Smooth muscle cell (in vitro differentiated cells): Measurements from ENCODE around the gene SLC16A10. TPM values are rescaled to one million over a fixed set of nuclear protein-coding genes. Genes with fewer than 3 reads are reported as not detected.

Experiments used
- DNase-seq: peaks from one replicate; lab custom pipeline; 2025; ENCODE audit not compliant: unreplicated experiment; lab: John Stamatoyannopoulos, UW
- H2AFZ ChIP-seq: fragments of 200-600 bp; sonication (generic); 2 replicates; pipeline ENCODE4 v1.6.0; 2016; ENCODE audit warnings: antibody characterized with exemption, low read depth, mild to moderate bottlenecking
- H3F3A ChIP-seq: fragments of 200-600 bp; sonication (generic); 2 replicates; pipeline ENCODE4 v1.6.0; 2017; ENCODE audit warnings: antibody characterized with exemption, low read depth
- H3K27ac ChIP-seq: fragments of 200-600 bp; sonication (generic); 2 replicates; pipeline ENCODE4 v1.5.1; 2016; ENCODE audit warnings: low read depth, mild to moderate bottlenecking
- H3K27me3 ChIP-seq: fragments of 200-600 bp; sonication (generic); 2 replicates; pipeline ENCODE4 v1.6.1; 2016; ENCODE audit warnings: low read depth, mild to moderate bottlenecking
- H3K36me3 ChIP-seq: fragments of 200-600 bp; sonication (generic); 2 replicates; pipeline ENCODE4 v1.5.1; 2016; ENCODE audit warnings: low read depth
- H3K4me1 ChIP-seq: fragments of 200-600 bp; sonication (generic); 2 replicates; pipeline ENCODE4 v1.5.1; 2016; ENCODE audit warnings: low read depth
- H3K4me2 ChIP-seq: fragments of 200-600 bp; sonication (generic); 2 replicates; pipeline ENCODE4 v1.6.0; 2016; ENCODE audit warnings: mild to moderate bottlenecking
- H3K4me3 ChIP-seq: fragments of 200-600 bp; sonication (generic); 2 replicates; pipeline ENCODE4 v1.5.1; 2016; ENCODE audit warnings: mild to moderate bottlenecking
- H3K79me2 ChIP-seq: fragments of 200-600 bp; sonication (generic); 2 replicates; pipeline ENCODE4 v1.6.0; 2016; ENCODE audit warnings: low read depth, mild to moderate bottlenecking
- H3K9ac ChIP-seq: fragments of 200-600 bp; sonication (generic); 2 replicates; pipeline ENCODE4 v1.6.0; 2016; ENCODE audit warnings: low read depth
- H3K9me3 ChIP-seq: fragments of 200-600 bp; sonication (generic); replicated peaks from 2 replicates; pipeline ENCODE4 v1.5.1; 2016; ENCODE audit warnings: low read depth
- H4K20me1 ChIP-seq: fragments of 200-600 bp; sonication (generic); 2 replicates; pipeline ENCODE4 v1.6.0; 2016; ENCODE audit warnings: low read depth
- WGBS: methylation state at CpG from one replicate; pipeline ENCODE4 v1.1.7; 2016; ENCODE audit warnings: low lambda C conversion rate; 5-methylcytosine and 5-hydroxymethylcytosine counted together
- polyA plus RNA-seq: library from polyadenylated mRNA; unstranded; fragments of >200 nt; fragmentation: Nextera tagmentation; extraction: Ambion mirVana; gene quantifications from 2 replicates; pipeline ENCODE4 v1.2.1, GENCODE V29; 2016
- total RNA-seq: library from RNA; depleted of rRNA; stranded (reverse); fragments of >200 nt; gene quantifications from 2 replicates; pipeline ENCODE4 v1.2.3, GENCODE V29; 2014
- TF ChIP-seq, protein P1 (sequence below): fragments of 200-600 bp; sonication (generic); IDR thresholded peaks from 2 replicates; pipeline ENCODE4 v1.5.1; 2017; ENCODE audit warnings: borderline replicate concordance, mild to moderate bottlenecking, antibody characterized with exemption; ENCODE audit not compliant: insufficient read depth, poor library complexity, severe bottlenecking

The SLC16A10 gene
- total and polyA plus RNA-seq, 2 experiments from 2014 or later: 0.87 to 1.4 TPM

DNA sequence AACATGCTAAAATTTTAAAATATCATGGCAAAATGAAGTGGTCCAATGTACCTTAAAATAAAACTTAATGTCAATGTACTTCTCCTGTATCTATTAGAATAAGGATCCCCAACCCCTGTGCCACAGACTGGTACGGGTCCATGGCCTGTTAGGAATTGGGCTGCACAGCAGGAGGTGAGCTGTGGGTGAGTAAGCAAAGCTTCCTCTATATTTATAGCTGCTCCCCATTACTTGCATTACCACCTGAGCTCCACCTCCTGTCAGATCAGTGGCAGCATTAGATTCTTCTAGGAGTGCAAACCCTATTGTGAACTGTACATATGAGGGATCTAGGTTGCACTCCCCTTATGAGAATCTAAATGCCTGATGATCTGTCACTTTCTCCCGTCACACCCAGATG is 86.0 kb downstream of the SLC16A10 start:
- Histone ChIP-seq H3F3A (no peaks in the 10 kb centered on the region), H2AFZ (no peak overlapping the region), H3K36me3 (no peaks in the 10 kb centered on the region), H3K79me2 (no peaks in the 10 kb centered on the region), H3K27ac (no peak overlapping the region), H3K4me1 (no peaks in the 10 kb centered on the region), H3K4me2 (no peak overlapping the region), H3K9me3 (no peaks in the 10 kb centered on the region), H3K9ac (no peak overlapping the region), H3K27me3 (no peaks in the 10 kb centered on the region), H4K20me1 (no peaks in the 10 kb centered on the region), H3K4me3 (no peak overlapping the region)
- no peak for DNase-seq
- WGBS: 85% methylated on average over 2 of the region's 2 CpGs
- TF ChIP-seq, protein P1, sequence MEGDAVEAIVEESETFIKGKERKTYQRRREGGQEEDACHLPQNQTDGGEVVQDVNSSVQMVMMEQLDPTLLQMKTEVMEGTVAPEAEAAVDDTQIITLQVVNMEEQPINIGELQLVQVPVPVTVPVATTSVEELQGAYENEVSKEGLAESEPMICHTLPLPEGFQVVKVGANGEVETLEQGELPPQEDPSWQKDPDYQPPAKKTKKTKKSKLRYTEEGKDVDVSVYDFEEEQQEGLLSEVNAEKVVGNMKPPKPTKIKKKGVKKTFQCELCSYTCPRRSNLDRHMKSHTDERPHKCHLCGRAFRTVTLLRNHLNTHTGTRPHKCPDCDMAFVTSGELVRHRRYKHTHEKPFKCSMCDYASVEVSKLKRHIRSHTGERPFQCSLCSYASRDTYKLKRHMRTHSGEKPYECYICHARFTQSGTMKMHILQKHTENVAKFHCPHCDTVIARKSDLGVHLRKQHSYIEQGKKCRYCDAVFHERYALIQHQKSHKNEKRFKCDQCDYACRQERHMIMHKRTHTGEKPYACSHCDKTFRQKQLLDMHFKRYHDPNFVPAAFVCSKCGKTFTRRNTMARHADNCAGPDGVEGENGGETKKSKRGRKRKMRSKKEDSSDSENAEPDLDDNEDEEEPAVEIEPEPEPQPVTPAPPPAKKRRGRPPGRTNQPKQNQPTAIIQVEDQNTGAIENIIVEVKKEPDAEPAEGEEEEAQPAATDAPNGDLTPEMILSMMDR: no peak

DNA sequence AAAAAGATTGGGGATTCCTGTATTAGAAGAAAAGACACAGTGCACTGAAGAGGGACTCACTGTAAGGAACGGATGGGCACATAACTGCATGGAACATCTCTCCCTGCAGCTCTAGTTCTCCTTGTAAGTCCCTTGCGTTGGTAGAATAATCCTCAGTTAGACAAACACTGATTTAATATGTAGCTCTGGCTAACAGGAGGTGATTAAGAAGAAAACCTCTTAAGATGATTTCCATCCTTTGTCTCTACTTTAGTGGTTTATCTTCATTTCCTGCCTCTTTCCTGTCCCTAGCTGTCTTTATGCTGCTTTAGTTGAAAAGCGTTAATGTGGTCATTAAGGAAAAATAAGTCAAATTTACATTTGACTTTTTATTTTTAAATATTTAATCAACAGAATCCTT is 86.6 kb downstream of the SLC16A10 start:
- no peaks in the 10 kb centered on the region for H3F3A ChIP-seq
- H3K9ac ChIP-seq: no peak overlapping the region
- no peaks in the 10 kb centered on the region for H3K4me1 ChIP-seq
- H3K9me3 ChIP-seq: no peaks in the 10 kb centered on the region
- WGBS: 56% methylated on average over 3 of the region's 3 CpGs
- no peaks in the 10 kb centered on the region for H4K20me1 ChIP-seq
- H3K27ac ChIP-seq: no peak overlapping the region
- H3K27me3 ChIP-seq: no peaks in the 10 kb centered on the region
- TF ChIP-seq, protein P1: no peak
- no peak for DNase-seq
- no peak overlapping the region for H2AFZ ChIP-seq
- no peak overlapping the region for H3K4me2 ChIP-seq
- H3K79me2 ChIP-seq: no peaks in the 10 kb centered on the region
- no peaks in the 10 kb centered on the region for H3K36me3 ChIP-seq
- H3K4me3 ChIP-seq: no peak overlapping the region

DNA sequence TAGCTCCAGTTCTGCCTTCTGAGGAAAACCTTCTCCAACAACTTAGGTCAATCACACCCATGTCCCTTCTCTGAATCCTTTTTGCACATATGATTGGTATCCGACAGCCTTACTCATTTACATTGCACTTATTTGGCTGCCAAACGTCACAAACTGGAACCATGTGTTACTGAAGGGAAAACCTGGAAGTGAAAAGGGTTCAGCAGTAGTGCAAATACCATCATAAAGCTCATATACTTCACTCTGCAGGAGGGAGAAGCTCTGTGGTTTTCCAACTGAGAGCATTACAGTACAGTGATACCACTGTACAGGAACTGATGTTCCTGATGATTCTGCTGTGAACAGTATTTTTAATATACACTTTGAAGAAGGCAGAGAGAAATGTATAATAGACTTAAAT is 87.8 kb downstream of the SLC16A10 start:
- WGBS: 61% methylated on average over 2 of the region's 2 CpGs
- no peaks in the 10 kb centered on the region for H3K79me2 ChIP-seq
- no peak for DNase-seq
- TF ChIP-seq, protein P1: no peak
- no peaks in the 10 kb centered on the region for H3K27me3 ChIP-seq
- H3K27ac ChIP-seq: no peak overlapping the region
- no peaks in the 10 kb centered on the region for H4K20me1 ChIP-seq
- no peak overlapping the region for H3K9ac ChIP-seq
- H3K4me2 ChIP-seq: no peak overlapping the region
- no peak overlapping the region for H3K4me3 ChIP-seq
- H3K9me3 ChIP-seq: no peaks in the 10 kb centered on the region
- no peaks in the 10 kb centered on the region for H3K4me1 ChIP-seq
- no peak overlapping the region for H2AFZ ChIP-seq
- H3K36me3 ChIP-seq: no peaks in the 10 kb centered on the region
- no peaks in the 10 kb centered on the region for H3F3A ChIP-seq

DNA sequence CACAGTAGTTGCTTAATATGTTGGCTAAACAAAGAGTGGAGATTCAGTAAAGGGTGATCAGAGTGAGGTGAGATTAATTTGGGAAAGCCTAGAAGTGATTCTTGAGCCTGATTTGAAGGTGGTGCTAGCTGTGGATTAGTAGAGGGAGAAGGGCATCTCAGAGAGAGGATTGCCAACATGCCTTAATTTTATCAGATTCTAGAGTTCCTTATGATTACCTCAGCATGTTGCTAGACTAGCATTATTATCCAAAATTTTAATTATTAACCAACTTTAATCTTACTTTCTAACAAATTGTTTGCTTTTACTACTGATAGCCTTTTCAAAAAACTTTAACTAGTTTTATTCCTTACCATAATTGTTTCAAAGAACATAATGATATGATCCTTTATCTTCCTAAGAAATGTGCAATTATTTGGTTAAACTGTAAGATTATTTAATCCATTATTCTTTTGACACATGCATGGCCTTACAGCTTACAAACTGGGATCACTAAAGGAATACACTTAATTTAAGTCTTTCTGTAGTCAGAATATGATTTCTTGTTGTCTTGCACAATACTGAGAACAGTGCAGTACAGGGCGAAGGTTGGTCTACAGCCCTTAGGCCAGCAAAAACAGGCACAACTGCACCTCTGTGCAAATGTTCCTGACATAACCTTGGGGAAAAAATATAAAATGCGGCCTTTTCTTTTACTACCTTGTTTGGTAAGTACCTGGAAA is 88.9 kb downstream of the SLC16A10 start:
- no peak overlapping the region for H2AFZ ChIP-seq
- no peaks in the 10 kb centered on the region for H3K36me3 ChIP-seq
- H3K9ac ChIP-seq: no peak overlapping the region
- H3K27me3 ChIP-seq: no peaks in the 10 kb centered on the region
- H3K27ac ChIP-seq: no peak overlapping the region
- H3K4me3 ChIP-seq: no peak overlapping the region
- TF ChIP-seq, protein P1: no peak
- H3K79me2 ChIP-seq: no peaks in the 10 kb centered on the region
- H3K4me2 ChIP-seq: no peak overlapping the region
- H3K4me1 ChIP-seq: no peaks in the 10 kb centered on the region
- DNase-seq: no peak
- 98% methylated on average over 2 of the region's 2 CpGs for WGBS
- H3K9me3 ChIP-seq: no peaks in the 10 kb centered on the region
- no peaks in the 10 kb centered on the region for H4K20me1 ChIP-seq
- no peaks in the 10 kb centered on the region for H3F3A ChIP-seq
